HEK293 (cell line): Measurements from ENCODE around the gene SMCHD1.

Experiments used
- GLI4 ChIP-seq: fragments of 450-650 bp; formaldehyde crosslinking; IDR thresholded peaks from 2 replicates; pipeline ENCODE4 v1.5.1; 2016; ENCODE audit warnings: missing biosample characterization, missing genetic modification characterization
- IKZF3 ChIP-seq: fragments of 450-650 bp; IDR thresholded peaks from 2 replicates; pipeline ENCODE4 v1.5.0; 2018; ENCODE audit warnings: missing biosample characterization, mild to moderate bottlenecking, missing genetic modification characterization, moderate library complexity
- KLF7 ChIP-seq: fragments of 450-650 bp; formaldehyde crosslinking; IDR thresholded peaks from 2 replicates; pipeline ENCODE4 v1.5.1; 2016; ENCODE audit warnings: missing biosample characterization, missing genetic modification characterization, borderline replicate concordance
- SP3 ChIP-seq: fragments of 450-650 bp; formaldehyde crosslinking; IDR thresholded peaks from 2 replicates; pipeline ENCODE4 v1.5.1; 2016; ENCODE audit warnings: missing biosample characterization, missing genetic modification characterization
- WT1 ChIP-seq: fragments of 450-650 bp; formaldehyde crosslinking; IDR thresholded peaks from 2 replicates; pipeline ENCODE4 v1.5.1; 2016; ENCODE audit warnings: missing biosample characterization, missing genetic modification characterization
- YY1 ChIP-seq: fragments of 450-650 bp; formaldehyde crosslinking; IDR thresholded peaks from 2 replicates; pipeline ENCODE4 v1.5.1; 2018; ENCODE audit warnings: missing biosample characterization, missing genetic modification characterization
- YY2 ChIP-seq: fragments of 450-650 bp; formaldehyde crosslinking; IDR thresholded peaks from 2 replicates; pipeline ENCODE4 v1.5.1; 2016; ENCODE audit warnings: missing biosample characterization, missing genetic modification characterization
- ZBTB1 ChIP-seq: fragments of 450-650 bp; formaldehyde crosslinking; IDR thresholded peaks from 2 replicates; pipeline ENCODE4 v1.5.1; 2016; ENCODE audit warnings: missing biosample characterization, missing genetic modification characterization
- ZBTB21 ChIP-seq: fragments of 450-650 bp; formaldehyde crosslinking; IDR thresholded peaks from 2 replicates; pipeline ENCODE4 v1.5.1; 2017; ENCODE audit warnings: missing biosample characterization, missing genetic modification characterization
- ZBTB48 ChIP-seq: fragments of 450-650 bp; formaldehyde crosslinking; IDR thresholded peaks from 2 replicates; pipeline ENCODE4 v1.5.1; 2016; ENCODE audit warnings: missing biosample characterization, missing genetic modification characterization
- ZBTB7A ChIP-seq: fragments of 450-650 bp; formaldehyde crosslinking; IDR thresholded peaks from 2 replicates; pipeline ENCODE4 v1.5.1; 2016; ENCODE audit warnings: low read depth, missing biosample characterization, missing genetic modification characterization
- ZEB2 ChIP-seq: fragments of 450-650 bp; formaldehyde crosslinking; IDR thresholded peaks from 2 replicates; pipeline ENCODE4 v1.5.1; 2016; ENCODE audit warnings: missing biosample characterization, missing genetic modification characterization
- ZFP41 ChIP-seq: fragments of 450-650 bp; formaldehyde crosslinking; IDR thresholded peaks from 2 replicates; pipeline ENCODE4 v1.5.1; 2016; ENCODE audit warnings: missing biosample characterization, missing genetic modification characterization, borderline replicate concordance
- ZFP69B ChIP-seq: fragments of 450-650 bp; formaldehyde crosslinking; IDR thresholded peaks from 2 replicates; pipeline ENCODE4 v1.5.1; 2016; ENCODE audit warnings: missing biosample characterization, missing genetic modification characterization
- ZNF133 ChIP-seq: fragments of 450-650 bp; formaldehyde crosslinking; IDR thresholded peaks from 2 replicates; pipeline ENCODE4 v1.5.1; 2016; ENCODE audit warnings: missing biosample characterization, missing genetic modification characterization
- ZNF157 ChIP-seq: fragments of 450-650 bp; formaldehyde crosslinking; IDR thresholded peaks from 2 replicates; pipeline ENCODE4 v1.5.1; 2016; ENCODE audit warnings: missing biosample characterization, missing genetic modification characterization
- ZNF2 ChIP-seq: fragments of 450-650 bp; formaldehyde crosslinking; IDR thresholded peaks from 2 replicates; pipeline ENCODE4 v1.5.1; 2016; ENCODE audit warnings: missing biosample characterization, missing genetic modification characterization
- ZNF23 ChIP-seq: fragments of 450-650 bp; formaldehyde crosslinking; IDR thresholded peaks from 2 replicates; pipeline ENCODE4 v1.5.1; 2016; ENCODE audit warnings: missing biosample characterization, missing genetic modification characterization, borderline replicate concordance
- ZNF37A ChIP-seq: fragments of 450-650 bp; IDR thresholded peaks from 2 replicates; pipeline ENCODE4 v1.5.1; 2018; ENCODE audit warnings: missing biosample characterization, missing genetic modification characterization
- ZNF501 ChIP-seq: fragments of 450-650 bp; formaldehyde crosslinking; IDR thresholded peaks from 2 replicates; pipeline ENCODE4 v1.5.1; 2016; ENCODE audit warnings: missing biosample characterization, missing genetic modification characterization
- ZNF558 ChIP-seq: fragments of 450-650 bp; formaldehyde crosslinking; IDR thresholded peaks from 2 replicates; pipeline ENCODE4 v1.5.1; 2016; ENCODE audit warnings: missing biosample characterization, missing genetic modification characterization
- ZNF600 ChIP-seq: fragments of 450-650 bp; formaldehyde crosslinking; IDR thresholded peaks from 2 replicates; pipeline ENCODE4 v1.5.1; 2016; ENCODE audit warnings: missing biosample characterization, missing genetic modification characterization
- ZNF610 ChIP-seq: fragments of 450-650 bp; formaldehyde crosslinking; IDR thresholded peaks from 2 replicates; pipeline ENCODE4 v1.5.1; 2016; ENCODE audit warnings: missing biosample characterization, missing genetic modification characterization, borderline replicate concordance
- ZNF621 ChIP-seq: fragments of 450-650 bp; formaldehyde crosslinking; IDR thresholded peaks from 2 replicates; pipeline ENCODE4 v1.5.1; 2017; ENCODE audit warnings: missing biosample characterization, missing genetic modification characterization
- ZNF624 ChIP-seq: fragments of 450-650 bp; formaldehyde crosslinking; IDR thresholded peaks from 2 replicates; pipeline ENCODE4 v1.5.1; 2017; ENCODE audit warnings: missing biosample characterization, missing genetic modification characterization
- ZNF629 ChIP-seq: fragments of 450-650 bp; formaldehyde crosslinking; IDR thresholded peaks from 2 replicates; pipeline ENCODE4 v1.5.1; 2017; ENCODE audit warnings: missing biosample characterization, missing genetic modification characterization
- ZNF664 ChIP-seq: fragments of 450-650 bp; formaldehyde crosslinking; IDR thresholded peaks from 2 replicates; pipeline ENCODE4 v1.5.1; 2016; ENCODE audit warnings: missing biosample characterization, missing genetic modification characterization
- ZNF677 ChIP-seq: fragments of 450-650 bp; IDR thresholded peaks from 2 replicates; pipeline ENCODE4 v1.5.0; 2018; ENCODE audit warnings: missing biosample characterization, mild to moderate bottlenecking, missing genetic modification characterization, moderate library complexity
- ZNF707 ChIP-seq: fragments of 450-650 bp; formaldehyde crosslinking; IDR thresholded peaks from 2 replicates; pipeline ENCODE4 v1.5.1; 2016; ENCODE audit warnings: missing biosample characterization, missing genetic modification characterization
- ZNF76 ChIP-seq: fragments of 450-650 bp; formaldehyde crosslinking; IDR thresholded peaks from 2 replicates; pipeline ENCODE4; 2016; ENCODE audit warnings: low read depth, missing biosample characterization, missing genetic modification characterization, borderline replicate concordance
- ZNF791 ChIP-seq: fragments of 450-650 bp; formaldehyde crosslinking; IDR thresholded peaks from 2 replicates; pipeline ENCODE4 v1.5.1; 2016; ENCODE audit warnings: missing biosample characterization, missing genetic modification characterization
- ZSCAN16 ChIP-seq: fragments of 450-650 bp; formaldehyde crosslinking; IDR thresholded peaks from 2 replicates; pipeline ENCODE4 v1.5.1; 2016; ENCODE audit warnings: missing biosample characterization, missing genetic modification characterization
- TF ChIP-seq, protein P1 (sequence below): fragments of 450-650 bp; formaldehyde crosslinking; IDR thresholded peaks from 2 replicates; pipeline ENCODE4; 2016; ENCODE audit warnings: missing biosample characterization, missing genetic modification characterization
- TF ChIP-seq, protein P2 (sequence below): fragments of 450-650 bp; formaldehyde crosslinking; IDR thresholded peaks from 2 replicates; pipeline ENCODE4 v1.5.1; 2016; ENCODE audit warnings: missing biosample characterization, missing genetic modification characterization
- TF ChIP-seq, protein P3 (sequence below): fragments of 450-650 bp; formaldehyde crosslinking; IDR thresholded peaks from 2 replicates; pipeline ENCODE4 v1.5.1; 2016; ENCODE audit warnings: missing biosample characterization, missing genetic modification characterization
- TF ChIP-seq, protein P4 (sequence below): fragments of 450-650 bp; formaldehyde crosslinking; IDR thresholded peaks from 2 replicates; pipeline ENCODE4 v1.5.1; 2016; ENCODE audit warnings: missing biosample characterization, missing genetic modification characterization
- TF ChIP-seq, protein P5 (sequence below): fragments of 450-650 bp; formaldehyde crosslinking; IDR thresholded peaks from 2 replicates; pipeline ENCODE4 v1.5.1; 2016; ENCODE audit warnings: missing biosample characterization, missing genetic modification characterization

Gene SMCHD1

DNA sequence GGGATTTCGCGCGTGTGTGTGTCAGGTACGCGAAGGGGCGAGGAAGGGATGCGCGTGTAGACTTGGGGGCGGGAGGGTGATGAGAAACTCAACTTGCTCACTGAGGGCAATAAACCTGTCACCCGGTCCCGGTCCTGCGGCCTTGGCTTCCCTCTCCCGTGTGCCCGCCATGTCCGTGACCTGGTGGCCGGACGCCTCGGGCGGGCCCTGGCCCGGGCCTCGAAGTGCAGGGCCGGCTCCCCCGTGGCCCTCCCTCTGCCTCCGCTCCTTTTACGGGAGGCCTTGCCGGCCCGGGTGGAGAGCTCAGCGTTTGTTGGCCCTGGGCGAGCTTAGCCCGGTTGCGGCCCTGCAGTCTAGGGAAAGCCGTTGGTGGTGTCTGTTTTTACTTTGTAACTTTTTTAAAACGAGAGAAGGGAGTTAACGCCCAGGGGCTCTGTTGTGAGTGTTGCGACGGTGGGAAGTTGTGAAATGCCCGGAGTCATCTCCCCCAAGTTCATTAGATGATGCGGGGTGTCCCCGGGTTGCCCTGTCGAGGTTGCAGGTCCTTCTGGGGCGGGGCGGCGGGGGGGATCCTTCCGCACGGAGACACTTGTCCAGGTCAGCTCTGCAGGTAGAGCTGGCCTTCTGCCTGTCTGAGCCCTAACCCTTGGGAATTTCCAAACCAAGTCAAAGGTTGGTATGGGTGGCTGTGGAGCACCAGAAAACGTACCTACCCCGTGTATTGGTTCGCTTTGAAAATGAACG, 883 bp downstream of the SMCHD1 start (continued):
- TF ChIP-seq, protein P1, sequence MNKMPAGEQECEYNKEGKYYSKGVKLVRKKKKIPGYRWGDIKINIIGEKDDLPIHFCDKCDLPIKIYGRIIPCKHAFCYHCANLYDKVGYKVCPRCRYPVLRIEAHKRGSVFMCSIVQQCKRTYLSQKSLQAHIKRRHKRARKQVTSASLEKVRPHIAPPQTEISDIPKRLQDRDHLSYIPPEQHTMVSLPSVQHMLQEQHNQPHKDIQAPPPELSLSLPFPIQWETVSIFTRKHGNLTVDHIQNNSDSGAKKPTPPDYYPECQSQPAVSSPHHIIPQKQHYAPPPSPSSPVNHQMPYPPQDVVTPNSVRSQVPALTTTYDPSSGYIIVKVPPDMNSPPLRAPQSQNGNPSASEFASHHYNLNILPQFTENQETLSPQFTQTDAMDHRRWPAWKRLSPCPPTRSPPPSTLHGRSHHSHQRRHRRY, result no peak
- no peak for TF ChIP-seq ZNF791 (tag by site-specific recombination)
- TF ChIP-seq SP3, result peak; percentile 31
- peak; percentile 72; the same call in 1 of the 2 replicates for TF ChIP-seq ZNF501 (tag by site-specific recombination)
- 0 out of 2 replicates have a peak, but pooled peaks have one; percentile 12 for TF ChIP-seq ZNF2
- TF ChIP-seq ZNF157 (tag by site-specific recombination), result no peak
- no peak for TF ChIP-seq ZNF664 (tag by site-specific recombination)
- no peak for TF ChIP-seq WT1 (tag by site-specific recombination)
- TF ChIP-seq, protein P2, sequence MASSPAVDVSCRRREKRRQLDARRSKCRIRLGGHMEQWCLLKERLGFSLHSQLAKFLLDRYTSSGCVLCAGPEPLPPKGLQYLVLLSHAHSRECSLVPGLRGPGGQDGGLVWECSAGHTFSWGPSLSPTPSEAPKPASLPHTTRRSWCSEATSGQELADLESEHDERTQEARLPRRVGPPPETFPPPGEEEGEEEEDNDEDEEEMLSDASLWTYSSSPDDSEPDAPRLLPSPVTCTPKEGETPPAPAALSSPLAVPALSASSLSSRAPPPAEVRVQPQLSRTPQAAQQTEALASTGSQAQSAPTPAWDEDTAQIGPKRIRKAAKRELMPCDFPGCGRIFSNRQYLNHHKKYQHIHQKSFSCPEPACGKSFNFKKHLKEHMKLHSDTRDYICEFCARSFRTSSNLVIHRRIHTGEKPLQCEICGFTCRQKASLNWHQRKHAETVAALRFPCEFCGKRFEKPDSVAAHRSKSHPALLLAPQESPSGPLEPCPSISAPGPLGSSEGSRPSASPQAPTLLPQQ (tag by site-specific recombination), result 0 out of 2 replicates have a peak, but pooled peaks have one; percentile 5
- TF ChIP-seq, protein P3, sequence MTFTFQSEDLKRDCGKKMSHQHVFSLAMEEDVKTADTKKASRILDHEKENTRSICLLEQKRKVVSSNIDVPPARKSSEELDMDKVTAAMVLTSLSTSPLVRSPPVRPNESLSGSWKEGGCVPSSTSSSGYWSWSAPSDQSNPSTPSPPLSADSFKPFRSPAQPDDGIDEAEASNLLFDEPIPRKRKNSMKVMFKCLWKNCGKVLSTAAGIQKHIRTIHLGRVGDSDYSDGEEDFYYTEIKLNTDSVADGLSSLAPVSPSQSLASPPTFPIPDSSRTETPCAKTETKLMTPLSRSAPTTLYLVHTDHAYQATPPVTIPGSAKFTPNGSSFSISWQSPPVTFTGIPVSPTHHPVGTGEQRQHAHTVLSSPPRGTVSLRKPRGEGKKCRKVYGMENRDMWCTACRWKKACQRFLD (tag by site-specific recombination), result no peak
- no peak for TF ChIP-seq YY1 (tag by site-specific recombination)
- TF ChIP-seq ZNF76, result no peak
- no peak for TF ChIP-seq ZNF37A
- TF ChIP-seq ZFP41 (tag by site-specific recombination), result no peak
- TF ChIP-seq, protein P4, sequence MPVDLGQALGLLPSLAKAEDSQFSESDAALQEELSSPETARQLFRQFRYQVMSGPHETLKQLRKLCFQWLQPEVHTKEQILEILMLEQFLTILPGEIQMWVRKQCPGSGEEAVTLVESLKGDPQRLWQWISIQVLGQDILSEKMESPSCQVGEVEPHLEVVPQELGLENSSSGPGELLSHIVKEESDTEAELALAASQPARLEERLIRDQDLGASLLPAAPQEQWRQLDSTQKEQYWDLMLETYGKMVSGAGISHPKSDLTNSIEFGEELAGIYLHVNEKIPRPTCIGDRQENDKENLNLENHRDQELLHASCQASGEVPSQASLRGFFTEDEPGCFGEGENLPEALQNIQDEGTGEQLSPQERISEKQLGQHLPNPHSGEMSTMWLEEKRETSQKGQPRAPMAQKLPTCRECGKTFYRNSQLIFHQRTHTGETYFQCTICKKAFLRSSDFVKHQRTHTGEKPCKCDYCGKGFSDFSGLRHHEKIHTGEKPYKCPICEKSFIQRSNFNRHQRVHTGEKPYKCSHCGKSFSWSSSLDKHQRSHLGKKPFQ (tag by site-specific recombination), result no peak
- TF ChIP-seq ZFP69B, result no peak
- 0 out of 2 replicates have a peak, but pooled peaks have one; percentile 21 for TF ChIP-seq ZEB2
- no peak for TF ChIP-seq ZNF629
- TF ChIP-seq KLF7 (tag by site-specific recombination), result no peak
- TF ChIP-seq ZBTB21 (tag by site-specific recombination), result no peak
- no peak for TF ChIP-seq ZNF133 (tag by site-specific recombination)
- no peak for TF ChIP-seq ZNF558 (tag by site-specific recombination)
- no peak for TF ChIP-seq ZNF621 (tag by site-specific recombination)
- TF ChIP-seq GLI4 (tag by site-specific recombination), result no peak
- TF ChIP-seq ZNF624 (tag by site-specific recombination), result no peak
- 0 out of 2 replicates have a peak, but pooled peaks have one; percentile 35 for TF ChIP-seq ZBTB48 (tag by site-specific recombination)
- TF ChIP-seq ZNF600 (tag by site-specific recombination), result no peak
- TF ChIP-seq ZNF610 (tag by site-specific recombination), result no peak
- TF ChIP-seq IKZF3 (tag by site-specific recombination), result no peak
- TF ChIP-seq YY2 (tag by site-specific recombination), result 0 out of 2 replicates have a peak, but pooled peaks have one; percentile 57
- TF ChIP-seq ZSCAN16, result no peak
- TF ChIP-seq ZBTB7A (tag by site-specific recombination), result no peak
- no peak for TF ChIP-seq ZBTB1 (tag by site-specific recombination)
- no peak for TF ChIP-seq ZNF677 (tag by site-specific recombination)
- no peak for TF ChIP-seq ZNF23 (tag by site-specific recombination)
- TF ChIP-seq, protein P5, sequence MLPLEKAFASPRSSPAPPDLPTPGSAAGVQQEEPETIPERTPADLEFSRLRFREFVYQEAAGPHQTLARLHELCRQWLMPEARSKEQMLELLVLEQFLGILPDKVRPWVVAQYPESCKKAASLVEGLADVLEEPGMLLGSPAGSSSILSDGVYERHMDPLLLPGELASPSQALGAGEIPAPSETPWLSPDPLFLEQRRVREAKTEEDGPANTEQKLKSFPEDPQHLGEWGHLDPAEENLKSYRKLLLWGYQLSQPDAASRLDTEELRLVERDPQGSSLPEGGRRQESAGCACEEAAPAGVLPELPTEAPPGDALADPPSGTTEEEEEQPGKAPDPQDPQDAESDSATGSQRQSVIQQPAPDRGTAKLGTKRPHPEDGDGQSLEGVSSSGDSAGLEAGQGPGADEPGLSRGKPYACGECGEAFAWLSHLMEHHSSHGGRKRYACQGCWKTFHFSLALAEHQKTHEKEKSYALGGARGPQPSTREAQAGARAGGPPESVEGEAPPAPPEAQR, result no peak
- TF ChIP-seq ZNF707 (tag by site-specific recombination), result no peak
